Mesenchymal stem cell (in vitro differentiated cells and primary cell): ENCODE data around the gene AUTS2.

Experiments used
- DNase-seq: peaks from one replicate; pipeline ENCODE4 v3.0.0-alpha.2; 2013
- H2AFZ ChIP-seq: one replicate; pipeline ENCODE4 v1.6.1; 2013; ENCODE audit warnings: low read depth, mild to moderate bottlenecking, control low read depth, inconsistent platforms, low read length, moderate library complexity
- H2AK5ac ChIP-seq: 2 replicates; pipeline ENCODE4 v1.6.1; 2013; ENCODE audit warnings: low read length, moderate library complexity, mild to moderate bottlenecking, inconsistent platforms; ENCODE audit not compliant: severe bottlenecking
- H2BK120ac ChIP-seq: one replicate; pipeline ENCODE4 v1.6.1; 2013; ENCODE audit warnings: low read depth, mild to moderate bottlenecking, inconsistent platforms, low read length, moderate library complexity
- H2BK12ac ChIP-seq, 2 experiments: one replicate each; pipeline ENCODE4 v1.6.1; 2013; ENCODE audit warnings: inconsistent platforms in 2 of 2, low read length in 2 of 2, mild to moderate bottlenecking in 2 of 2, moderate library complexity in 2 of 2, control low read depth in 1 of 2
- H2BK15ac ChIP-seq: one replicate; pipeline ENCODE4 v1.6.1; 2013; ENCODE audit warnings: mild to moderate bottlenecking, low read depth, inconsistent platforms; ENCODE audit not compliant: poor library complexity, severe bottlenecking
- H2BK5ac ChIP-seq: 2 replicates; pipeline ENCODE4 v1.6.1; 2013; ENCODE audit warnings: low read depth, mild to moderate bottlenecking, low read length, control low read depth, inconsistent platforms; ENCODE audit not compliant: poor library complexity, severe bottlenecking
- H3K14ac ChIP-seq, 2 experiments: one replicate each; pipeline ENCODE4 v1.6.1; 2013; ENCODE audit warnings: inconsistent platforms in 2 of 2, low read length in 2 of 2, control low read depth in 1 of 2, mild to moderate bottlenecking in 1 of 2, moderate library complexity in 1 of 2
- H3K18ac ChIP-seq, 2 experiments: one replicate each; pipeline ENCODE4 v1.6.1; 2013; ENCODE audit warnings: inconsistent platforms in 2 of 2, low read length in 2 of 2, control low read depth in 1 of 2, low read depth in 1 of 2, mild to moderate bottlenecking in 1 of 2
- H3K23ac ChIP-seq, 2 experiments: one replicate each; pipeline ENCODE4 v1.6.1; 2013; ENCODE audit warnings: inconsistent platforms in 2 of 2, low read length in 2 of 2, mild to moderate bottlenecking in 2 of 2, moderate library complexity in 2 of 2, control low read depth in 1 of 2
- H3K27ac ChIP-seq: 2 replicates; pipeline ENCODE4 v1.5.1; 2013; ENCODE audit warnings: mild to moderate bottlenecking, moderate library complexity, low read length, control low read depth, inconsistent platforms; ENCODE audit not compliant: poor library complexity, severe bottlenecking
- H3K27me3 ChIP-seq, 2 experiments: 2 replicates each; pipeline versions ENCODE4 v1.6.1 to v1.7.0; 2013; ENCODE audit warnings: low read length in 2 of 2, mild to moderate bottlenecking in 2 of 2, moderate library complexity in 2 of 2, control low read depth in 1 of 2, inconsistent platforms in 1 of 2; ENCODE audit not compliant: control insufficient read depth in 1 of 2, insufficient read depth in 1 of 2
- H3K36me3 ChIP-seq, 2 experiments: 2 replicates each; pipeline versions ENCODE4 v1.6.1 to v1.7.0; 2013; ENCODE audit warnings: low read length in 2 of 2, control low read depth in 1 of 2, inconsistent platforms in 1 of 2, low read depth in 1 of 2, mild to moderate bottlenecking in 1 of 2; ENCODE audit not compliant: insufficient read depth in 2 of 2, control insufficient read depth in 1 of 2
- H3K4ac ChIP-seq, 2 experiments: one replicate each; pipeline ENCODE4 v1.6.1; 2013; ENCODE audit warnings: inconsistent platforms in 2 of 2, low read length in 2 of 2, mild to moderate bottlenecking in 2 of 2, moderate library complexity in 2 of 2, control low read depth in 1 of 2, low read depth in 1 of 2
- H3K4me1 ChIP-seq: 2 replicates; pipeline ENCODE4 v1.6.1; 2013; ENCODE audit warnings: low read depth, low read length, control low read depth; ENCODE audit not compliant: control insufficient read depth, insufficient read depth
- H3K4me2 ChIP-seq: 2 replicates; pipeline ENCODE4 v1.6.1; 2013; ENCODE audit warnings: low read length, mild to moderate bottlenecking, inconsistent platforms; ENCODE audit not compliant: poor library complexity, severe bottlenecking
- H3K4me3 ChIP-seq, 2 experiments: 2 replicates each; pipeline versions ENCODE4 v1.5.1 to v1.7.0; 2013; ENCODE audit warnings: low read length in 2 of 2, mild to moderate bottlenecking in 2 of 2, control low read depth in 1 of 2, low read depth in 1 of 2; ENCODE audit not compliant: insufficient read depth in 1 of 2
- H3K79me1 ChIP-seq: replicated peaks from 2 replicates; pipeline ENCODE4 v1.6.1; 2013; ENCODE audit warnings: mild to moderate bottlenecking, control low read depth, low read length, inconsistent platforms; ENCODE audit not compliant: poor library complexity, severe bottlenecking
- H3K9ac ChIP-seq: 2 replicates; pipeline ENCODE4 v1.7.0; 2013; ENCODE audit warnings: mild to moderate bottlenecking, low read length, moderate library complexity
- H3K9me3 ChIP-seq: 2 replicates; pipeline ENCODE4 v1.7.0; 2013; ENCODE audit warnings: mild to moderate bottlenecking, low read length; ENCODE audit not compliant: control insufficient read depth
- H4K8ac ChIP-seq: one replicate; pipeline ENCODE4 v1.6.1; 2013; ENCODE audit warnings: inconsistent platforms, mild to moderate bottlenecking, low read length, moderate library complexity
- H4K91ac ChIP-seq: one replicate; pipeline ENCODE4 v1.6.1; 2013; ENCODE audit warnings: mild to moderate bottlenecking, low read length, inconsistent platforms
- whole genome bisulfite sequencing: methylation state at CpG from one replicate; pipeline ENCODE4 v1.1.7; 2013; ENCODE audit warnings: mixed read lengths; 5-methylcytosine and 5-hydroxymethylcytosine counted together

Gene AUTS2

GRCh38 chr7:69651101-69651590, 52.9 kb downstream of the AUTS2 start:
- H2BK5ac ChIP-seq: no peak overlapping the region
- no peak overlapping the region for H3K14ac ChIP-seq
- DNase-seq: no peak
- H3K36me3 ChIP-seq: no peaks in the 10 kb centered on the region
- H4K8ac ChIP-seq: no peak overlapping the region
- no peak overlapping the region for H3K18ac ChIP-seq
- no peak overlapping the region for H4K91ac ChIP-seq
- H2BK15ac ChIP-seq: no peak overlapping the region
- no peak overlapping the region for H2BK120ac ChIP-seq
- H3K23ac ChIP-seq: no peak overlapping the region
- H3K4me2 ChIP-seq: no peak overlapping the region
- H3K79me1 ChIP-seq: peaks cover 41% of the 10 kb centered on the region
- peaks cover 3% of the 10 kb centered on the region for H3K4me1 ChIP-seq
- 88% methylated on average over 7 of the region's 7 CpGs for WGBS
- H3K9me3 ChIP-seq: no peaks in the 10 kb centered on the region
- H3K4ac ChIP-seq: no peak overlapping the region
- H2AK5ac ChIP-seq: no peak overlapping the region
- H2AFZ ChIP-seq: no peak overlapping the region
- H3K4me3 ChIP-seq: no peak overlapping the region
- H3K27ac ChIP-seq: no peak overlapping the region
- H2BK12ac ChIP-seq: no peak overlapping the region
- no peak overlapping the region for H3K9ac ChIP-seq
- H3K27me3 ChIP-seq: no peaks in the 10 kb centered on the region

- no peak overlapping the region for H2BK15ac ChIP-seq
- H3K18ac ChIP-seq: no peak overlapping the region
- no peak overlapping the region for H2BK120ac ChIP-seq
- no peak overlapping the region for H2AFZ ChIP-seq
- H3K4me3 ChIP-seq: no peak overlapping the region
- H2BK12ac ChIP-seq: no peak overlapping the region
- no peak overlapping the region for H3K9ac ChIP-seq
- H3K14ac ChIP-seq: no peak overlapping the region
- no peak overlapping the region for H3K23ac ChIP-seq
- no peak overlapping the region for H2AK5ac ChIP-seq
- WGBS: 90% methylated on average over 2 of the region's 3 CpGs
- no peak overlapping the region for H3K4ac ChIP-seq
- H3K79me1 ChIP-seq: peaks cover 42% of the 10 kb centered on the region
- H3K27ac ChIP-seq: no peak overlapping the region
- no peaks in the 10 kb centered on the region for H3K27me3 ChIP-seq
- no peak overlapping the region for H3K4me2 ChIP-seq
- peaks cover 5% of the 10 kb centered on the region for H3K4me1 ChIP-seq
- no peak overlapping the region for H4K8ac ChIP-seq
- H2BK5ac ChIP-seq: no peak overlapping the region
- no peaks in the 10 kb centered on the region for H3K9me3 ChIP-seq
- no peak overlapping the region for H4K91ac ChIP-seq
- DNase-seq: no peak
- no peaks in the 10 kb centered on the region for H3K36me3 ChIP-seq
These were observed 54.8 kb downstream of the AUTS2 start for GRCh38 chr7:69652947-69653701.

- H3K79me1 ChIP-seq: peaks cover 42% of the 10 kb centered on the region
- H3K36me3 ChIP-seq: no peaks in the 10 kb centered on the region
- H3K27me3 ChIP-seq: no peaks in the 10 kb centered on the region
- no peak overlapping the region for H2BK12ac ChIP-seq
- no peak overlapping the region for H3K4ac ChIP-seq
- peaks cover 5% of the 10 kb centered on the region for H3K4me1 ChIP-seq
- no peak overlapping the region for H3K4me3 ChIP-seq
- no peak for DNase-seq
- H3K9me3 ChIP-seq: no peaks in the 10 kb centered on the region
- H2AFZ ChIP-seq: no peak overlapping the region
- H2BK5ac ChIP-seq: no peak overlapping the region
- no peak overlapping the region for H3K4me2 ChIP-seq
- no peak overlapping the region for H3K18ac ChIP-seq
- H2AK5ac ChIP-seq: no peak overlapping the region
- no peak overlapping the region for H3K9ac ChIP-seq
- WGBS: 92% methylated on average over 2 of the region's 2 CpGs
- H3K23ac ChIP-seq: no peak overlapping the region
- no peak overlapping the region for H3K14ac ChIP-seq
- no peak overlapping the region for H2BK15ac ChIP-seq
- H4K91ac ChIP-seq: no peak overlapping the region
- no peak overlapping the region for H3K27ac ChIP-seq
- H4K8ac ChIP-seq: no peak overlapping the region
- no peak overlapping the region for H2BK120ac ChIP-seq
These were observed 55.5 kb downstream of the AUTS2 start for GRCh38 chr7:69653806-69654205.

GRCh38 chr7:69654381-69654780, 56.1 kb downstream of the AUTS2 start:
- H3K23ac ChIP-seq: no peak overlapping the region
- no peak overlapping the region for H2BK5ac ChIP-seq
- H3K9ac ChIP-seq: no peak overlapping the region
- no peaks in the 10 kb centered on the region for H3K27me3 ChIP-seq
- DNase-seq: no peak
- H2BK15ac ChIP-seq: no peak overlapping the region
- no peak overlapping the region for H2BK120ac ChIP-seq
- H3K18ac ChIP-seq: no peak overlapping the region
- H3K9me3 ChIP-seq: no peaks in the 10 kb centered on the region
- no peak overlapping the region for H3K27ac ChIP-seq
- H3K79me1 ChIP-seq: peaks cover 38% of the 10 kb centered on the region
- H3K4ac ChIP-seq: no peak overlapping the region
- H3K14ac ChIP-seq: no peak overlapping the region
- no peak overlapping the region for H2AFZ ChIP-seq
- H2BK12ac ChIP-seq: no peak overlapping the region
- no peak overlapping the region for H4K91ac ChIP-seq
- no CpG with 5 or more reads among the region's 2 CpGs for WGBS
- H3K4me1 ChIP-seq: peaks cover 5% of the 10 kb centered on the region
- no peaks in the 10 kb centered on the region for H3K36me3 ChIP-seq
- H3K4me3 ChIP-seq: no peak overlapping the region
- H4K8ac ChIP-seq: no peak overlapping the region
- no peak overlapping the region for H2AK5ac ChIP-seq
- no peak overlapping the region for H3K4me2 ChIP-seq
